Measurements from ENCODE around the gene MYO1B.

Gene MYO1B

DNA sequence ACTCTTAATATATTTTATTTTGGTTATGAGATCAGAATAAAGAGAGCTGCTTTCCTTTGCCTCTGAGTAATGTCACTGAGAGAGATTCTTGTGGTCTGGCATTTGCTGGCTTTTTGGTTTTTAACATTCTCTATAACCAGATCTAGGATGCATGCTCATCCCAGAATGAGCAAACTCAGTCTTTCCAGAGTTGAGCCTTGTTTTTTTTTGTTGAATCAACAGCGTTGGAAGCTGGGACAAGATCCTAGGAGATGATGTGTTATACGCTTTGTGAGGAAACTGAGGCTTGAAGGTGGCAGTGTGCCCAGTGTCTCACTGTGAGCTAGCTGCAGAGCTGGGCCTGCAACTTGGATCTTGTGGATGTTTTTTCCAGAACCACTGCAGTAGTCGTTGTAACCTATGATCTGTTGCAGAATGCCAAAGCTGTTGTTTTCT lies 19.5 kb downstream of the MYO1B start:
- no peak for DNase-seq

DNA sequence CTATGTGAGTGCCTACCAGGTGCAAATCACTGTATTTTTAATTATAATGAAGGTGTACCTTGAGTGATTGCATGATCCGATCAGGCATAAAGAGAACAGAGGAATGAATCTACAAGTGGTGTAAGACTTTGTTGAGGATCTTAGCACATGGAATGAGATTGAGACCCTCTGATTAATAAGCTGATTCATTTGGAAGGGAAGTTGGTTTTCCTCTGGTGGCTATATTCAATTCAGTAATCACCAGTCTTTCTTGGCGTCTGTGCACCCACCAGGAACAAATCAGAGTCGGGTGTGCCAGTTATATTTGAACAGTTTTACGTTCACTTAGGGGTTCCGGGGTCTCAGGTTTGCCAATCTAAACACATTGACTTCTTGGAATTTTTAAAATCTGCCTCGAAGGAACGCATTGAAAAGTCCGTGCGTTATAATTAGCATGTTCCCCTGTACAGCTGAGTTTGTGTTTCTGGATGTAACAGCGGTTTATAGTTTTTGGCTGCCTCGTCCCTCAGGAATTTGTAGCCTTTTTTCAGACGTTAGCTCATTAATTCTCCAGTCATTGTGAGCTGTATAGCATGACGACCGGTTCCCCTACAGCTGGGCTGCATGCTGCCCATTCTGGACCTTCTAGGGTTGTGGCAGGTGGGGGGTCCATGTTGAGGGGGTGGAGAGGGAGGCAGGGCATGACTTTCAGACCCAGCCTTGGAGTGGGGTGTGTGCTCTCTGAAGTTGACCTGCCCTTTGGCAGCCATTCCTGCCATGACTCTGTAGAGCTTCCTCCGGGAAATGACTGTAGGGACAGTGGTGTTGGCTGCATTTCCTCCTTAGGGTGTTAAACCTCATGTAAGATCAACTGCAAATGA lies 20.3 kb downstream of the MYO1B start:
- no peak for DNase-seq

DNA sequence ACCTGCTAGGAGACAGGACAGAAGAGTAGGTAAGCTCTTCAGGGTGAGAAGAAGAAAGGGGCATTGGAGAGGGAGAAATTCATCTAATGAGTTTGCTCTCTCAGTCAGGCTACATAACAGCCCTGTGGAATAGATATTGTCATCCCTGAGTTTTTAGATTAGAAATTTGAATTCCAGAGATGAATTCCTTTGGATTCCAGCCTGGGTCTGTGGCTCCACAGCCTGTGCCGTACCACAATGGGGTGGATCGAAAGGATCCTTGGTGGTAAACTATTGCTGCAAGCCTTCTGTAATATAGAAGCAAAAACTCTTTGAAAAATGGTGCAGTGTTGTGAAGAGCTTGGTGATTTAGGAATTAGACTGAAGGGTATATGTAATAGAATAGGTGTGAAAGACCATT lies 21.0 kb downstream of the MYO1B start:
- no peak for DNase-seq

GRCh38 chr2:191268596-191268995 lies 23.4 kb downstream of the MYO1B start:
- no peak for DNase-seq

DNA sequence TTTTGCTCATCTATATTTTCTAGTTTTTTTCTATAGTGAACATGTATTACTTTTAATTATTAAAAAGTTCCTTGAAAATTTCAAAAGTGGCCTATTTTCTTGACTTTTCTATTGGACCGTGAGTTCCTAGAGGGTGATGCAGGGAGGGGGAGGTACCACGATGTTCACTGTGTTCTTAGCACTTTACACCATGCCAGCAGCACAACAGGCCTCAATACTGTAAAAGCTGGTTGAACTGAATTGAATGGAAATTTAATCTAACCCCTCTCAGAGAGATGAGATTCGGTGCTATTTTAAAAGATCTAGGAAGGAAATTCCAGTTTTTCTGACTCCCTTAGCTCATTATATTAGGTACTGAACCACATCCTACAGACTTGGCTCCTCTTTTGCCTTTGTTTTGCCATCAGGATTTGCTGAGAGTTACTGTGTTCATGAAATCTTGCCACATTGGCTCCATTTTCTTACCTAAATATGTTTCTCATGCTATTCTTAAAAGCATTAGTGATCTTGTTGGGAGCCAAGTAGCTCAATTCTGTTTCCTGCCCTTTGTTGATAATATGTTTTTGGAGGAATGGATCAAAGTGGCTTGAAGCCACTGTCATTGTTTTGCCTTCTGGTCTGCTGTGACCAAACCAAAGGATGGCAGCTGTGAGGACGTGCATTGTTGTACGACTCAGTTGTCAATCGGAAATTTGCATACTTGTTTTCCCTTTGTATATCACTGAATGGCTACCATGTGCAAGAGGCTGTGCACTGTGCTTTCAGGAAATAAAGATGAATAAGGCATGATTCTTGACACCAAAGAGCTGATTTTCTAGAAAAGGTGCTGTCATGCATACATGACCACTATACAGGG lies 25.3 kb downstream of the MYO1B start:
- no peak for DNase-seq

DNA sequence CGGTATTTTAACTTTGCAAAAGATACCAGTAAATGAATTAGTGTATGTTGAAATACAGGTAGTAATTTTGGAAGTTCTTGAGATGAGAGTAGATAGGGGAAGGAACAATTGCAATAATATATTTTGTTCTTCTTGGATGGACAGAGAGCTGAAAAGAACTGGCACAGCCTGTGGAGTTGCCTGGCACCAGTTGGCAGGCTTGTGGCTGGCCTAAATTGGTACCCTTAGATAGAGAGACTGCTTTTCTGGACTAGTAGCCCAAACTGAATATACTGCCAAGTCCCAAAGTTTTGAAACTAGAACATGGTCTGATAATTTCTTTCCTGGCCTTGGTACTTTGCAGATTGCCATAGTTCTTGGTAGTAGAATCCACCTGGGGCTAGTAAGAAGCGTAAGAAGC lies 26.9 kb downstream of the MYO1B start:
- DNase-seq, result no peak

- DNase-seq, result no peak
Measured at GRCh38 chr2:191274413-191274815, 29.2 kb downstream of the MYO1B start.

DNA sequence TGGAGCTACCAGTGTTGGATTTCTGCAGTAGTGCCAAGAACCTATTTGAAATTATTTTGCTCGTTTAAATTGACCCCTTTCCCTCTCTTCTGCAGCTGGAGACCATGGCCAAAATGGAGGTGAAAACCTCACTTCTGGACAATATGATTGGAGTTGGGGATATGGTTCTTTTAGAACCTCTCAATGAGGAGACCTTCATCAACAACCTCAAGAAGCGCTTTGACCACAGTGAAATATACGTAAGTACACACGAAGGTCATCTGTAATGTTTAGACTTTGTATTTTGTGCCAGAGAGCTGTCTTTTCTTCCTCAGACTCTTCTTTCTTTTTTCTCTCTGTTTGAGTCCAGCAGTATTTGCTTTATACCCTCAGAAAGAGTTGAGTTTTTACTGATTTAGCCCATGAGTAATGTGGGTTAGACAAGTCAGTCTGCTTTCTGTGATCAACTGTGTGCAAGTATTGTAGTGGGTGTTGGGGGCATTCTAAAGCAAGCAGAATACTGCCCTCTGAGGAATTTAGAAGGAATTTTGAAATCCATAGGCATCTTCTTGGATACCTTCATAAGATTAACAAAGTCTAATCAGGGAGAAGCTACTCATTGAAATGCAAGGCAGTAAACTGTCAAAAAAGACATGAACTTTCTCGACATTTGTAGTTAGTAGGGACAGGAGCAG lies 31.7 kb downstream of the MYO1B start:
- DNase-seq, result no peak

DNA sequence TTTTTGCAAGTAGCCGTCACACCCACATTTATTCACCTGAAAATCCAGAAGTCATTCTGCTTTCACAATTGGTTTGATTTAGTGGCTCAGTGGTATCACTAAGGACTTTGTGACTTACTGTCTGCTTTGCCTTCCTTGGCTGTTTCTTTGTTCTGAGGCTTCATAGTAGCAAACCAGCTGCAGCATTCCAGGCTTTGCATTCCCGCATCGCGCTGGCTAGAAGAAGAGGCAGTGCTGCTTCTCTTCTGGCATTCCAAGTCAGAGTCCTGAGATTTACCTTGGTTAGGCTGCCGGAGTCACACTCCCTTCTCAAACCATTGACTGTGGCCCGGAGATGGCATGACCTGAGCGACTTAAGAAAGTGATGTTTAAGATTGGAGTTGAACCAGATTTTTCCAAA lies 35.1 kb downstream of the MYO1B start:
- DNase-seq, result no peak

DNA sequence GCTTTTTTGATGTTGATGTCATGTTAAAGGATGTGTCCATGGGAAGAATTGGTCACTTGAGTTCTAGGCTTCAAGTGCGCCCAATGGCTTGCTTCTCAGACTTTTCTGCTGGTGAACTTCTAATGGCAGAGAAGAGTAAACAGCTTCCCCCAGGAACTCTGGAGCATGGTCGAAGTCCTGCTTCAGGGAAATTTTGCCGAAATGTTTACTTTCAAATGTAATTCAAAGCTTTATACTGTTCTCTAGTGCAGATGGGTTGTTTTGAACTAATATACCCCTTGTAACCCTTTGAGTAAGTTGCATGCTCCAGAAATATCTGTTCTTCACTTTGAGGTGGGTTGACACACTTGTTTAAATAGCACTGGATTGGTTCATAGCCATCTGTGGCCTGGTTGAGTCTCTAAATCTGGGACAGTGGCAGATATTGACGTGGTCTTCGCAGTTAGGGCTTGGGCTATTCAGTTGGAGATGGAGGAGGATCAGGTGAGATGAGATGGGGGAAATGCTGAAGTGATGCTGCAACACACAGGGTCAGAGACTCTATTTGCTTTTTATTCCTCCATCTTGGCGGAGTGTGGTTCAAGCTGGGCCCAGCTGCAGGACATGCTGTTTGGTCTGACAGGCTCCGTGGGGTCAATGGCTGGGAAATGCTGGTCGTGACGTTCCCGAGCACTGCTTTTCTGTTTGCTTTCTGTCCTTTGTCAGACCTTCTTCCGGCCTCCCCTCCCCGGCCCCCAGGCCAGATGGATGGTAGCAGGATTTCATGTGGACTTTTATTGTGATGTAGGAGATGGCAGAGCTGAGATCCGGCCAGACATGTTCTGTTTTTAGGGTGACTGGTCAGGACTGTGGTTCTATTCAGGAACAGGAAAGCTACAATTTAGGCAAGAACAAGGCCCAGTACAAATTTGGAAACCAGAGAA lies 35.9 kb downstream of the MYO1B start:
- DNase-seq, result no peak

DNA sequence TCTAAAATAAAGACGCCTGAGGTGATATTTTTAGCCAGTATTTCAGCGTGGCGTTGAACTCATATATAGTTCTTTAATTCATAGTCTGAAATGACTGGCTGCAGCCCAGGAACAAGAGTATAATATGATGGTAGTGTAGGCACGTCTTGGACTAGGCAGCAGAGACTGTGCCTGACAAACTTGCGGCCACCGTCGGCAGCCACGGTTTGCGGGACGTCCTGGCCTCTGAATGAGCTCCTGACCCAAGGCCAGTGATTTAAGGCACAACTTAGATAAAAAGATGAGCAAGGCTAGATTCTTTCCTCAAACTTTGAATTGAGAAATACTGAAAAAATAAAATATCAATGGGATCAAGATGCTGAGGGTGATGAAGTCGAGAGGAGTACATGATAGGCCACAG lies 40.0 kb downstream of the MYO1B start:
- no peak for DNase-seq

- no peak for DNase-seq
Measured at GRCh38 chr2:191287820-191288219, 42.6 kb downstream of the MYO1B start.

- DNase-seq, result no peak
Measured at GRCh38 chr2:191289049-191289448, 43.8 kb downstream of the MYO1B start.

GRCh38 chr2:191291471-191291870 lies 46.3 kb downstream of the MYO1B start:
- no peak for DNase-seq

DNA sequence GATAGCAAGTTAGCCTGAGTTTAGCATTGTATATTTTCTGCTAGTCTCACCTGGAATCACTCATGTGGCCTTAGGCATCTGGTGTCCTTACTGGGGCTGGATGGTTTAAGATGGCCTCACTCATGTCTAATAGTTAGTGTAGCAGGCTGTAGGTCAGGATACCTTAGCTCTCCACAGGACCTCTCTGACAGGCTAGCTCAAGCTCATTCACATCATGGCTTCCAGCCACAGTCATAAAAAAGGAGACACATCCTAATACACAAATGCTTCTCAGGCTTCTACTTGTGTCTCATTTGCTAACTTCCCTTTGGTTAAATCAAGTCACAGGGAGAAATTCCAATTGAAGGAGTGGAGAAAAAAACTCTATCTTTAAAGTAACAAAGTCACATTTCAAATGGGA lies 47.7 kb downstream of the MYO1B start:
- no peak for DNase-seq

GRCh38 chr2:191295088-191295487 lies 49.9 kb downstream of the MYO1B start:
- DNase-seq, result no peak

DNA sequence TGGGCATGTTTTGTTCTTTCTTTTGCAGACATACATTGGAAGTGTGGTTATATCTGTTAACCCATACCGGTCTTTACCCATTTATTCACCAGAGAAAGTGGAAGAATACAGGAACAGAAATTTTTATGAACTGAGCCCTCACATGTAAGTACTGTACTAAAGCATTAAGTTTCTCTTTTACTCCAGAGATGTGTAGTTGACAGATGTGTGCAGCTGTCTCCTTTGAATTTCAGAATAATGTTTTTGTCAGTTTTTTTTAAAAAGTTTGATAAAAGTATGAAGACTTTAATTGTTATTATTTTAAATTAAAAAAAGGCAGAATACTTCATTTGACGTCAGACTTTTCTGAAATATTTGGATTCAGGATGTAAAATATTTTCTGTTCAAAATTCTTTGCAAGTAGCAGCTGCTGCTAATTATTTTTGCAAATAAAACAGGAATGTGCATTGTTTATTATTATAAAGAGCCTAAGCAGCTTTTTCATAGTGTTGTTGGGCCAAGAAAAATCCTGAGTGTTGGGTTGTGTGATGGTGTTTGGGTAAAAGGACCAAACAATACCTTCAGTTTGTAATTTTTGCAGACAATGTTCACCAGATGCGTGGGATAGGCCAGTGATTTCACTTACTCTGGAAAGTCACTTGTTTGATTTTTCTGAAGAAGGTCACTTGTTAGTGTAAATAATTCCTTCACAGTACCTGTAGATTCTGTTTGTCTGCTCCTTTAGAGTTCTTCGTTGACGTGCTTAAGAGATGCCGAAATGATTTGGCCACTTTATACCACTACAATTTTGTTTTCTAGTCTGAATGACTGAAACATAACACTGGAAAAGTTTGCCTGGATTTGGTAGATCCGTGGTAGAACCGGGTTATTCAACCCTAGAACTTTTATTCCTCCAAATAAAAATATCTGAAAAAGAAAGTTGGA lies 51.1 kb downstream of the MYO1B start:
- no peak for DNase-seq

- DNase-seq, result no peak
Measured at GRCh38 chr2:191297033-191297432, 51.8 kb downstream of the MYO1B start.

DNA sequence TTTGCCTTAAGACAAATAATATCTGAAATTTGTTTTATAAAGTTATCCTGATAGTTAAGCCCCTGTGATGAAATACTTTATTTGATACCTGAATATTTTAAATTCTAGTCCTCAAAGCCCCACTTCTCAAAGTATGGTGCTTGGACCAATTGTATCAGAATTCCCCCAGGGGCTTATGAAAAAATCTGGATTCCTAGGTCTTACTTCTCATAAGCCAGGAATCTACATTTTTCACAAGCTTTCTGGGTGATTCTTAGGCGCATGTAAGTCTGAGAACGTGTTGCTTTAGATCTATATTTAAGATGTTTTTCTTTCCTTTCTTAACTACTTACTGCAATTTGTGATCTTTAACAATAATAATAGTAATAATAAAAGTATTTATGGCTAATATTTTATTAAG lies 53.1 kb downstream of the MYO1B start:
- DNase-seq, result no peak

DNA sequence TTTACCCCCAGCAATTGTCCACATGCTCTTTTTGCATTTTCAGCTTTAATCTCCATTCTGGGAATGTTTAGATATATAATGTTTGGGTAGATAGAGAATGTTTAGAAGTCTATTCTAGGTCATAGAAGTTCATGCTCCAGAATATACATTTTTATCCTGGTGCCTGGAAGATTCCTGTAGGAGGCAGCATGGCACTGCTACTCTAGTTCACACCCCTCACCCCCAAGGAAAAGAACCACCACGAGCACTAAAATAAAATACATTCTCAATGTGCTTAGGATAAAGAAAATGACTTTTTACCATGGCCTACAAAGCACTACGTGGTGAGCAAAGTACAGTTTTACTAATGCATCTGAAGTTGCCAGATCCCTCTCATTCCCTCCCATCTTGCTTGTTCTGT lies 53.8 kb downstream of the MYO1B start:
- DNase-seq, result no peak

- no peak for DNase-seq
Measured at GRCh38 chr2:191299866-191300265, 54.7 kb downstream of the MYO1B start.
